Inflammatory macrophage treated with lipopolysaccharide for 1 hour (primary cell): ENCODE data around the gene PARK7.

Experiments
- DNase-seq, 2 donors: peaks; one replicate each; pipeline ENCODE4 v3.0.0-alpha.2; 2020 to 2022

Gene PARK7

DNA sequence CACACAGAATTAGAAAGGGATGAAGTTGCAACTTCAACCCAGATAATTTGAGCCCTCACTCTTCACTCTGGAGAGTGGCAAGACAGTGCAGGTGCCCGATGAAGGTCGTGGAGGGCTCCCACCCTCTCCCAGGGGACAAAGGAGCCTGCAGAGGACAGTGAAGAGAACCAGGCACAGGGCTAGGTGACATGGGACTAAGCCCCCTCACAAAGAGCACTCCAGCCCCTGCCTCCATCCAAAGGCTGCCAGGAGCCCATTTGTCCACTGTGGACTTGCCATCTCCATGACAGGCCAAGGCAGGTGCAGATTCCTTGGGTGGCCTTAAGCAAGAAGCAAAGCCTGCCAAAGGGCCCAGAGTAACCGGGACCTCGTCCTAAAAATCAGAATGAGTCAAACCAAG is 49.5 kb downstream of the PARK7 start:
- DNase-seq = no peak

DNA sequence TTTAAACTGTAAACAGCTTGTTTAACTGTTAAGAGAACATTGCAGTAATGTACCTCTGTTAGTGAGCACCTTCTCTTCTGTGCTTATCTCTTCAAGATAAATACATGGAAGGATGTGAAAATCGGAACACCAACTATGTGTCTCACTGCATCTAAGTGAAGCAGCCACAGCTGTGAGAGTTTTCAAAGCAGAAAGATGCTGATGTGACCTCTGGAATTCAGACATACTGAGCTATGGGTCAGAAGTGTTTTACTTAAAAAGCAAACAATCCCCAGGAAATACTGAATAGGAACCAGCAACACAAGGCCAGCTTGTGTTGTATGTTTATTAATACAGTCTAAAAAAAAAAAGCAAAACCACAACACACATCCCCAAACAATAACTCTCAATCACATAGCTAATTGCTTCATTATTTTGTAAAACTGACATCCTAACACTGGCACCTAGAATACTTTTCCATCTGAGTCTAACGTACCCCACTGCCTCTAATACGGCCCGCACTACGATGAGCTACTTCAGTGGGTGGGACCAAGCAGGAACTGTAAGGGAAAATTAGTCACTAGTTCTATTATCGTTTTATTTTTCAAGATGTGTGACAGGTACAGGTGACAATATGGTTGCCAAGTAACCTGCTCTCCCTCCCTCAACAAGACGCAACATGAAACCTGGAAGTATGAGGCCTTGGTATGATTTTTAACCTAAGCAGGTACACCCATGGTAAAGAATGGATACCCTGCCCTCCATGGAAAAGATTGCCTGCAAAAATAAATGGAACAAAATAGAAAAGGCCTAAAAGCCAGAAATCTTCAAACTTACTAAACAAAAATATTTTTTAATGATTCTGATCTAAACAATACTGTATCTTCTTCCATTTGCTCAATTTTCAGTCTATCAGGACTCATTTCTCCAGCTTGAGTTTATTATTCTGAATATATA is 50.7 kb downstream of the PARK7 start:
- no peak for DNase-seq

DNA sequence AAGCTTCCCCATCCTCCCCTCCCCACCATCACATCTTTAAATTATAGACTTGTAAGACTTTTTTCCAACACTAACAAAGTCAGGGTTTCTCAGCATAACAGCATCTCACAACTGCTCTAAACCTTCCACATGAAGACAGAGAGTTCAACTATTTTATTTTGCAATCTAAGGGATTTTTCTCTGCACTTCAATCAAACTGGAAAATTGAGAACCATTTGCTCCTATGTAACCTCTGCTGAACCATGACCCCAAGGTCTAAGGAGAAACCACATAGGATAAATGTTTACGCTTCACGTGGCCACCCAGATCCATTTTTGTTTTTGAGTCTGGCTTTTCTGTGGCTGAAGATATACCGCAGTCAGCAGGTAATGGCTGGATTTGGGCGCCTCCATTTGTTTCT is 51.4 kb downstream of the PARK7 start:
- no peak for DNase-seq

DNA sequence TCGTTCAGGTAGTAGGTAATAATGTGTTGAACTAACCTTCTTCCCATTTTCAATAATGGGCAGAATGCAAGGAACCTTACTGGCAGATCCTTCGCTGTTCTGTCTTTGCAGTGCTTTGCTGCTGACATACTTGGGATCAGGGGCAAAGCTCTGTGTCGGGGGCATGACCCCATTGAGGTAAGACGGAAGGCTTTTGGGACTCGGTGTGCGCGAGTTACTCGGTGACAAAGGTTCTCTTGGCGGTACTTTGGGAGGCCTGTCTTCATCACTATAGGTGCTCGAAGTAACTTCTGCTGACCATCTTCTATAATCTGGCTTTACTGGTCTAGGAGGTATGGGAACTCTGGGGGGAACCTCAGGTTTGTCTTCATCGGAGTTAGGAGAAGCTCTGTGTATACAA is 51.9 kb downstream of the PARK7 start:
- DNase-seq = no peak

DNA sequence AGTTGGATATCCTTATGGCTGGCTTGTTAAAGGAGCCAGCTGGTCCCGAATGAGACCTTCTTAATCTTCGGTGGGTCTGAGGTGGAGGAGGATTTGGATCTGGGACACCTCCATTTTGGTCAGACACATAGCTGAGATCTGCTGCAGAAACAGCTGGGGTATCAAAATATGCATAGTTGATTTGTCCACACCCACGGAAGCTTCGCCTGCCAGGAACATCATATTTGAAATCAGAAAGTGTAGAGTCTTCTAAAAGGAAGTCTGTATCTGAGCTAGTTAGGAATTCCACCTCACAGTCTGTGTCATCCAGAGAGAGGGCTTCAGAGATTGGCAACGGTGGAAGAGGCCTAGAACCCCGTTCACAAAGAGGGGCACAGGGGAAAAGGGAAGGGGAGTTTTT is 52.3 kb downstream of the PARK7 start:
- DNase-seq = no peak

DNA sequence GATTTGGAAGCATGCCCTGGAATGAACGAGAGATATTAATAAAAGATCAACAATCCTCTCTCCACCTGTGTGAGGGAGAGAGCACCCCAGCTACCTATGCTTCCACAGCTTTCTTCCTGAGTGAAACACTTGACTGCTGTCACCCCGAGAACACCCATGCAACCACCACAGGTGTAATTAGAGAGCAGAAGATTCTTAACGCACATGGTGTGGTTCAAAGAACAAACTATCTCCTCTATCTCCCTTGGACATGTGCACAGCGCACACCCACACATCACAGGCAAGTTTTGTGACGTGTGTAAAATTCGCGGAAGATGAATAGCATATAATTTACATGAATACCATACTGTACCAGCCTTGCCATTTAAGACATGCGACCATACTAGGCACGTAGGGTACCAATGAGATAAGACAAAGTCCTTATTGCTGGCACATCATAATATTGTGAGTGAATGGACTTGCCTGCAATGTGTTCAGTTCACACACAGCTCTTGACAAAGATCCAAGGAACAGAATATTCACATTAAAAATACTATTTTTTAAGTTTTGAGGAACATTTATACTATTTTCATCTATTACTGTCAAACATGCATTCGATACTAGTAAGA is 53.0 kb downstream of the PARK7 start:
- no peak for DNase-seq

DNA sequence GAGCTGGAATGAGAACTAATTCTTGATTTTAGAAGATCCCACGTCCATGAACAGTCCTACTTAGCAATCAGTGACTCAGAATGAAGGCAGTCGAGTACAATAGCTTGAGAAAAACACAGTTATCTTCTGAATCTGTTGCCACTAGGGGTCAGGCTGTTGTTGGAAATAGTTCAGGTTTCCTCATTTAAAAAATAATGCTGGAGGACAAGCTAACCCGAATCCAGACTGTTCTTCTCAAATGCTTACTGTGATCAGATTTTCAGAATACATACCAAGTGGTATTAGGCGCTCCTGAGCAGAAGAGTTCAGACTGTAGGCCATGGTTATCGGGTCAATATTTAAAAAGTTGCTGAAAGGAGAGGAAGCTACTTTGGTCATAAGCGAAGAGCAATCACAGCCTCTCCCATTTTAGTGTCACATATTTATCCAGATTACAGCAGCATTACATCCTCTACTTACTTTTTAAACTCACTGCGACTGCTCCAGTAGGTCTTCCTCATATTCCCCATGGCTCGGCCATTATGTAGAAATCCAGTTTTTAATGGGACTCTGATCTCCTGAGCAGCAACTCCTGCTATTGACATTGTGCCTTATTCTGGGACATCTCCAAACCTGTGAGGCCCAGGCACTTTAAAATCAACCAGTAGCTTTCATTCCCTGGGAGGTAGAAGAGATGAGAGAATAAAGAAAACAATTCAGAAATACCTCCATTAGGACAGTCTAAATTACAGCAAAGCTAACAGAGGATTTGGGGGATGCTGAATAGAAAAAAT is 53.7 kb downstream of the PARK7 start:
- peak; percentile 58 to 87 for DNase-seq

DNA sequence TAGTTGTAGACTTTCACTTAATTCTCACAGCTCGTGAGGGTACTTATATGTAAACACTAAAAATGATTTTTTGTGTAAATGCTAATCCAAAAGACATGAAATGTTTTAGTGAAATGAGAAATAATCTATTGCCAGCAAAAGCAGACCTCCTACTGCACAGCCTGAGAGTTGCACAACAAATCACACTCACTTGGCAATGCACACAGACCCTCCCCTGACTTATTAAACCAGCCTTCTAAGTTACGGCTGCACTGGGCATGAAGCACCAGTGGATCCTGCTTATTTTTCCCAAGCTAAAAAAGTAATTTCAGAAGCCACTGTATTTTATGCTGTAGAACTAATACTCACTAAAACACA is 54.3 kb downstream of the PARK7 start:
- DNase-seq = no peak

DNA sequence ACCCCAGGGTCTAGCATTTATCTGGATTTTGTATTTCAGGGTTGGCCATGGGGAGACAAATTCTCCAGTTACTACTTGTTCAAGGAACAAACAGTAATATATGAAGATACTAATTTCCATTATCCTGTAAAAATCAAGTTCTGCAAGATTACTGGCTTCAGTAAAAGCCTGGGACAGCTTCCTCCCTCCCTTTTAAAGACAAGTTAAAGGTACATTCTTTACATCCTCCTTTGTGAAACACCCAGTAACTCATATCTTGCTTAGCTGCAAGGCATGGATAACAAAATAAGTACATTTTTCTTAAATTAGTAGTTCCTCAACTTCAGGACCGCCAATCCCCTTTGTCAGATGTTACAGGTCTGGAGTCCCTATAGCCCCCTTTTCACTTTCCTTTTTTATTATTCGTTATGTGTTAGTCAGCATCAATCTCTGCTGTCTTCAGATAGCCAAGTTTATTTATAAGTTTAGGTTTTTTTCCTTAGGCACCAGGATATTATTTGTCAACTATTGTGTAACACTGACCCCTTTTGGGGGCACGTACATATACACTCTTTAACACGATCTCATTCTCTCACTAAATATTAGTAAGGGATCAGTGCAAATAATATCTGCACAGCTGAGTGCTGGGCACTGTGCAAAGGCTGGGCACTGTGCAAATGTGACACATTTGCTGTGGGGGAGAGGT is 54.8 kb downstream of the PARK7 start:
- DNase-seq = no peak

DNA sequence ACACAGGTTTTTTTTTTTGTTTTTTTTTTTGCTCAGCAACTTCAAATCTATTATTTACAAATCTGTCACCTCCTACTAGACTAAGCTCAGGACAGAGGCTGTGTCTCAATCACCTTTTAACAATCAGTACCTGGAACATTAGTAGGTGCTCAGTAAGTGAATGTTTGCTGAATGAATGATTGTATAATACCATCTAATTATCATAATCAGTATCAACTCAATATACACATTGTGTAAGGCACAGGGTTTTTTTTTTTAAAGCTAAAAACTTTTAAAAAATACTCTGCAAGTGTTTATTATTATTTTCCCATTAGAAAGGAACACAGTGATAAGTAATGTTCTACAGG is 55.4 kb downstream of the PARK7 start:
- no peak for DNase-seq

DNA sequence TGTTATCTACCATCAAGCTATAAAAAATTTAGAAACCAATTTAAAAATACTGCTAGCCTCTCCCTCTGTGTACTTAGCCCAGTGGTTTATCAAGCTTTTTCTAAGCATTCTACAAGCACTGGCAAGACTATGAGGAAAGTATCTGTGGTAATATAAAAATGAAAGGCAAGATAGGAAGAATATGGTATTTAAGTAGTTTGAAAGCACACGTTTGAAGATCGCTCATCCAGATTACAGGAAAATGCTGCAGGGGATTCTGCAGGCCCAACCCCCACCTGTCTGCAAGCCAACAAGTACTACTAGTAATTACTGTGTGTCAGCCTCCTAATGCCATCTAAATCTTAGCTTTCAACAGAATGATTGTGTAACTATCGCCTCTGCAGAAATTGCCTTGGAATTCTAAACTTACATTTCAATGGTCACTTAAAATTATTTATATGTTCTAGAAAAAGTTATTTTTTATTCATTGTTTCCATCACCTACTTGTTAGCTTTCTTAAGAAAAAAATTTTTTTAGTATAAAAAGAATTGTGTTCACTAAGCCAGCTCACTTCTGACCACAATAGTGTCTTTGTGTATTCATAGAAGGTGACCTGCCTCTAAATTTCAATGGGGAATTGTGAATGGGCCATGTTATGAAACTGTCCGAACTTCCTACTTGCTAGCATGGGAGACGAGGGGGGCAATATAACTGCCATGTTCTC is 56.1 kb downstream of the PARK7 start:
- no peak for DNase-seq

DNA sequence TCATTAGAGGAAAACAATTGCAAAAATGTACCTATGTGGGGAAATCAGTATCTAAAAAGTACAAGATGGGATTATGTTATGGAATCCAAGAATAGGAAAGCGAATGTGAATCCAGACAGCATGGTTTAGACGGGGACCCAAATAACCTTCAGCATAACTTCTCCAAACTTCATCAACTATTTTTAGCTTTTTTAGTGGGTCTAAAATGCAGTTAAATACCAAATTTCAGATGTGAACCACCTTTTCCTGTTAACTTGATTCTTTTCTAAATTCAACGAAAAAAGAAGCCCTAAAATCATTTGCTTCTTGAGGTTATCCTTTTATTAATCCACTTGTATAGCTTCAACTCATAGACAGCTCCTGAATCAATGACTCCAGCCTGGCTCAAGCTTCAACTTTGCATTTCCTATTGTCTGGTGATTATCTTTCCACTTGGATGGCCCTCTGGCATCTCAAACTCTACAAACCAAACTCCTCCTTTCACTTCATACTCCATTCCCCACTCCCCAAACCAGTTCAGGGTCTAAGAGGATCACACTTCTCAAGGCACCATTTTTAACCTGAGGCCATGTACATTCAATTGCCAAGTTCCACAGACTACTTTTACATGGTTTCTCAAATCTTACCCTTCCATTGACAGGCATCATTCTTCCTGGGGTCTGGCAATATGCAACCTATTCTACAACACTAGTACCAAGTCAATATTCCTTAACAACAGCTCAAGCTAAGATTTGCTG is 57.1 kb downstream of the PARK7 start:
- no peak for DNase-seq

DNA sequence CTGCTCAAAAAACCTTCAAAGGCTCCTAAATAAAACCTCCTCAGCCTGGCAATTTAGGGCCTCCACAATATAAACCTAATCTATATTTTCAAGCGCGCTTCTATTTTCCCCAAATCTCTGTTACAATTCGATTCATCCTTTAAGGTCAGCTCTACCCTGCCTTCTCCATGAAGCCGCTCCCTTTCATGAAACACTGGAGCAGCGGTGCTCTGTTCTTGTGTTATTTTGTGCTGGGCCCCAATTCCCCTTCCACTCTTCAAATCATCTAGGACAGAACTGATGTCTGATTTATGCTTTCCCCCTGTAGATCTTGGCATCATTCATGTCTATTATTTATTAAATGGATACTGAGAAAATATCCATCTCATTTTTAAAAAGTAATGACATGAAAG is 57.7 kb downstream of the PARK7 start:
- DNase-seq = no peak

DNA sequence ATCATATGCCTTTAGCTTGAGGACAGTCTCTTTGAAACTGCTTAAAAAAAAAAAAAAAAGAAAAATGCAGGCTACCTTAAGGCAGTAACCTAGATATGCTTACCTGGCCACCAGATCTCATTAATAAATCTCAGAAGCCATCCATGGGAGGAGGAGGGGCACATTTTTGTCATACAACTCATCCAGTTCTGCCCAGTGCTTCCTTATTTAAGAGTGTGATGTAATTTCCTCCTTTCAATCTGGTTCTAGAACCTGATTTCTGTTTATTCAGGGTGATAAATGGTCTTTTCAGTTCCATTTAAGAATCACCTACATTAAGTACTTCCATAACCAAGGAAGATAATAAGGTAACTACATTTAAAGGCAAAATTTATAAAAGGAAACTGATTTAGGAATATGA is 58.5 kb downstream of the PARK7 start:
- peak; percentile 35 to 58 for DNase-seq

DNA sequence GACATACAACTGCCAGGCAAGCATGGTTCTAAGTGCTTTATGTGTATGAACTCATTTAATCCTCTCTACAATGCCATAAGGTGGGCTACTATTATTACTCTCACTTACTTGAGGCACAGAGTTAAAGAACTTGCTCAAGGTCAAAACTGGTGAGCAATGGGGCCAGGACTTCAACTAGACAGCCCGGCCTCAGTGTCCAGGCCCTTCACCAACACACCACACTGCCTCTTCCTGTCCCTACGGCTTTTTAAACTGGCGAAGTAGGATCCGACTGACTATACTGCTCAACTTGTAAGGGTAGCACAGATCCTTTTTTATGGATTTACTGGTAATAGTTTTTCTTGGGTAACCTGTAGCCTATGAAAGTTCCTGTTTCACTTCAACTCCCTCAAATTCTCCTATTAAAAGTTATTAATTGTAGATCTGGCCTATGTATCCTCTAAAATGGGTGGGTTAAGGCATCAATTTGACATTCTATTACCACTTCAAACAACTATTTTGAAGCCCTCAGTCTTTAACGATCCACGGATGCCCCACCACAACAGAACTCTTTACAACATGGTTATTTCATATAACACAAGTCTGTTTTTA is 60.3 kb downstream of the PARK7 start:
- DNase-seq = no peak

DNA sequence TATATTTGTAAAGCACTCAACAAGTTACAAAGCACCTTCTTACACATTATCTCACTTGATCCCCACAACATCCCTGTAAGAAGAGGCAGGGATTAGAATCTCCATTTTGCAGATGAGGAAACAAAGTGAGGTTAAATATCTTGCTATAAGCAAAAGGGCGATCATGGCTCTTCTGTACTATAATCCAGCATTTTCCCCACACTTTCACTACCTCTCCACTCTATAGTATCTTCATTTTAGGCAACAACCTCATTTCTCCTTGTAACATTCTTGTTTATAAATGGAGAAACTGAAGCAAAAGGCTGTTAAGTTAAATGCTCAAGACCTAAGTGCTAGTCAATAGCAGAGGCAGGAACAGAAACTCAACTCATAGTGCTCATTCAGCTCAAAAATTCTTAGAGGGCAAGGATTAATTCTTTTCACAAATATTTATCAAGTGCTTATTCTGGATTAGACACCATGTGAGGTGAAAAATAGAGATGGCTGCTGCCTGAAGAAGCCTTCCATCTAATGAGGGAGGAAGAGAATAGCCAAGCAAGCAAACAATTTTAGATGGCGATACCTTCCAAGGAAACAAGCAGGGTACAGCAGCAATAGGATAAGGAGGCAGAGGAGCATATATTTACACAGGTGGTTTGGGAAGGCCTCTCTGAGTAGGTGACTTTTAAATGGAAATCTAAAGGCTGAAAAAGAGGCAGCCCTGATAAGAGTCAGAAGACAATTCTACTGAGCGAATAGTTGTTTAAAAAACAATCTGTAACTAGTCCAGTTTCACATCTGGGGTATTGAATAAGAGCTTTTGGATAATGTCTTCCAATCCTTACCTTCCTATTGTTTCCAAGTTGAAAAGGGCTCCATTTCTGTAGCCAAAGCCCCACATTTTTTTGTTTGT is 61.1 kb downstream of the PARK7 start:
- DNase-seq = no peak

DNA sequence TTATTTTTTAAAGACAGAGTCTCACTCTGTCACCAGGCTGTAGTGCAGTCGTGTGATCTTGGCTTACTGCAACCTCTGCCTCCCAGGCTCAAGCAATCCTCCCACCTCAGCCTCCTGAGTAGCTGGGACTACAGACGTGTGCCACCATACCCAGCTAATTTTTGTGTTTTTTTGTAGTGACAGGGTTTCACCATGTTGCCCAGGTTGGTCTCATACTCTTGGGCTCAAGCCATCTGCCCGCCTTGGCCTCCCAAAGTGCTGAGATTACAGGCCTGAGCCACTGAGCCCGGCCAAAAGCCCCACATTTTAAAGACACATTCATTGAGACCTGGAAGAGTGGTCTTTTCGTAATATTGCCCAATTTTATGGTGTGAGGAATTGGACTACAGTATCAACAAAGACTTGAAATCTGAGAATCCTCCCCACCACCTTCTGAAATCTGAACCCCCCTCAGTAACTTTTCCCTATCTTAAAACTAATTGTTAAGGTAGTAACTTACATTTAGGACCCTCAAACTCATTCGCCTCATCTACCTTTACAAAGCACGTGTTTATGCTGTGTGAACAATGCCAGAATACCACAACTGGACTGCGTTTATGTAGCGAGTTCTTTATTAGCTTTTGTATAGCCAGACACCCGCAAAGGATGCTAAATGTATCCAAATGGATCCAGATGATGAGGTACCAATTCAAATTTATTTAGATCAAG is 61.9 kb downstream of the PARK7 start:
- no peak for DNase-seq

DNA sequence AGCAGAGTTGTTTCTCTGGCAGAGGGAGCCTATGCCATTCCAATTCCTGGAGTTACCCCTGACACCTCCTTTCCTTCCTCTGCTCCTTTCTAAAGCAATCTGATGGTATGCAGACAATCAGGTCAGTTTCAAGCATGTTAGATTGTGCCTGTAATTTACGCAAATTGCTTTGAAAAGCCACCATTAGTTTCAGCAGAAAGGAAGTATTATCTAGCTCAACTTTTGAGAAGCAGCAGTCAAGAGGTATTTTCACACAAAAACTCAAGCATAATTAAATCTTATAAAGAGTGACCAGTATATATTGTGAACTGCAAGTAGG is 62.4 kb downstream of the PARK7 start:
- no peak for DNase-seq

DNA sequence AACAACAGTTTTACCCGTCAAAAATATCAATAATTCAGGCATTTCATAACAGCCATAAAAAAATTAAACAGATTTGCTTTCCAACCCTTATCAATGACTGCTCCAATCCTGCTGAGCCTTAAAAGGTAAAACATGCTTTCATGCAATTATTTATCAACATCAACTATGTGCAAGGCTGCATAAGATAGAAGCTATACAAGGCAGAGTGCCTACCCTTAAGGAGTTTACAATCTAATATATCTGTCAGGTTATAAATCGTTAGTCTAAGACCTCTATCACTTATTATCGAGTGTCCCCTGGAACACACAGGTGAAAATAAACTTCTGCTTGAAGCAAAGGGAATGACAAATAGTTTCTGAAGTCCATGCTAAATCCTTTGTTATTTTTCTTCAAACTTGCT is 62.8 kb downstream of the PARK7 start:
- DNase-seq = no peak

DNA sequence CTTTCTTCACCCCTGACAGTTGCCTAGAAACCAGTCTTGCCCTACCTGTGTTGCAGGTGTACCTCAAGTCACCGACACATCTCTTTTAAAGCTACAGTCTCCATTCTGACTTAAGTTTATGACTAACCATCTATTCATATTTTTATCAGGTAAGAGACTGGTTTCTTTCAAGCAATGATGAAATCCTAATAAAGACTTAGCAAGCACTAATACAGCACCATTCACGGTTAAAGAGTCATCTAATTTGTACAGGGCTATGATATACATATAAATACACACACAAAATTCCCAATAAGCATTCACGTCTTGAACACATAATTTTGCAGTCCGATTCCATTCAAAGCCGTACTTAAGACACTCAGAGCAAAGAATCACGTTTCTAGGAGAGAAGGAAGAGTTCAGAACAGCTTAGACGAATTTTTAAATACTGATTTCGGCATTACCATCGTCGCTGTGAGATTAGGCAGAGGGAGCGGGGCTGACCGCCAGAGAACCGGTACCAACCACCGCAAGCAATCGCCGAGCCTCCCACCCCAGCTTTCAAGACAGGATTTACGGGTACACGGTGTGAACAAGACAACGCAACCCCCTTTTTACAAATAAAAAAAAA is 63.7 kb downstream of the PARK7 start:
- no peak for DNase-seq
